ENCODE data around the gene OSBPL1A.
"Not testable (repeated sequence)": the region's sequence is repeated elsewhere in the genome, so short reads cannot be mapped to it uniquely, and the experiment has no call there.

OSBPL1A gene

DNA sequence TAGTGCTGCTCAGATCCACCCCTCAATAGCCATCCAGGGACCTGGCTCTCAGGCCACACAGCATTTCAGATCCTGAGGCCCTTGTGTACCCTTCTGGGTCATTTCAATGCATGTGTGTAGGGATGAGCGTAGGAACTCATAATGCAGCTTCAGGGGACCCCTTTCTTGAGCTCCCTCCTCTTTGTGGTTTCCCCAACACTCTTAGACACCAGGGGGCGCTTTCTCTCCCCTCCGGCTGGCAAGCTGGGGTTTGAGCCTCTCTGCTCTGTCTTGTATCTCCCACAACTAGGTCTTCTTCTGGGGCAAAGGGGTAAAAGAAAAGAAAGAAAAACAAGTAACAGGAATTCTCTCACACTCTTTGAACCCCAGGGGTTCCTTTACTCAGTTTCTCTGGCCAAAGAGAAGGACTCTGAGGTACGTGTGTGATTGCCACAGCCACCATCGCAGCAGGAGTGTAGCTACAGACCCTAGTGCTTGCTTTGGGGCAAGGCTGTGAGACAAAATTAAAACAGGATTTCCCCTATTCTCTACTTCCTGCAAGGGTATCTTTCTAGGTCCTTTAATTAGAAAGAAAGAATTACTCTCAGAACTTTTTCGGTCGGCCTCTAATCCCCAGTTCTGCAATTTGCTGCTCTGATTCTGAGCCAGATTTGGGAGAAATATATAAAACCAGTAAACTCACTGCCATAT, 220.8 kb downstream of the OSBPL1A start:
- peak; percentile 30 for DNase-seq

DNA sequence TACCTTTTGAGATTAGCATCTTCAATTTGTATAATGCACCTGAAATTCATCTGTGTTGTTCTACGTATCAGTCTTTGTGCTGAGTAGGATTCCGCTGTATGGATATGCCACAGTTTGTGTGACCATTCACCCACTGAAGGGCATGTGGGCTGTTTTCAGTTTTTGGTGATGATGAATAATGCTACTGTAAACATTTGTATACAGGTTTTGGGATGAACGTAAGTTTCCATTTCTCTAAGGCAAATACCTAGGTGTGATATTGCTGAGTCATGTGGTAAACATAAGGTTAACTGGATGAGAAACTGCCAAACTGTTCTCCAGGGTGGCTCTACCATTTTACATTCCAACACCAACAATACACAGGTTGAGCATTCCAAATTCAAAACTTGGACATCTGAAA, 223.6 kb downstream of the OSBPL1A start:
- no peak for DNase-seq

DNA sequence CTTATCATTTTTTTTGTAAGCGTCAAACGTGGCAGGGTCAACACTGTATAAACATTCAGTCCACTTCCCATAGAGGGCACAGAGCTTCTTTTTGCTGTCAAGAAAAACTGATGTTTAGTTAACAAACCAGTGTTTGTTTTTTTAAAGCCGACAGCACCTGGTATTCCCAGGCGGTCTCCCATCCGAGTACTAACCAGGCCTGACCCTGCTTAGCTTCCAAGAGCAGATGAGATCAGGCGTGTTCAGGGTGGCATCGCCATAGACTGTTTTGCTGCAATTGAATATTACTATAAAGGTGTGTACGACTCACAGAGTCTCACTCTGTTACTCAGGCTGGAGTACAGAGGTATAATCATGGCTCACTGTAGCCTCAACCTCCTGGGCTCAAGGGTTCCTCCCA, 227.3 kb downstream of the OSBPL1A start:
- DNase-seq: no peak

DNA sequence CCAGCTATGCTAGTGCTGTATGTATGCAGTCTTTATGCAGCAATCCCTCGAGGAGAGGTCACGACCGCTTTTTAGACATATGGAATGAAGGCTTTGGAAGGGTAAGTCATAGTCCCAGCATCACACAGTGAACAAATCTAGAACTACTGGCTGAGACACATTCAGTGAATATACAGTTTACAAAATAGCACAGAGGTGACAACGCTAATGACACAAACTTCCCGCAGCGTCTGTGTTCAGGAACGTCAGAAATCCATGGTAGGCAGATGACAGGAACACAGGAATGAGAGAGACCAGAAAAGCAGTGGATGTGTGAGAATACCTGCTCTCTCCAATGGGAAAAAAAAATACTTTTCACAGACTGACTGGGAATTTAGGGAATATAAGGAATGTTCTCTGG, 229.1 kb downstream of the OSBPL1A start:
- DNase-seq: no peak

DNA sequence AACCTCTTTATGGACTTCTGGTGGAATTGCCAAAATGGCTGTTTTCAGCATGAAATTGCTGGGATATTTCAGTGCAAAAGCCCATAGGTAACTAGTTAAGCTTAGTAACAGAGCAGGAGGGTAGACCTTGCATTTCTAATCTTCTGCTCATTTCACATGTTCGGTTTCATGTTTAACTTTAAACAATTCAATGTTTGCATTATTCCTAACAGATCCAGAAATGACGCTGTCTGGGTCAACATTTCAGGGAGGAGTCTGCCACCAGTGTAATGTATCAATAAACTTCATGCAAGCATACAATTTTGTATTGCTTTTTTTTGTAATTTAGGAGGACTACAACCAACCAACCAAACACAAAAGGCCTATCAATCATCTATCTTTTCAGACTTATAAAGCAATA, 236.3 kb downstream of the OSBPL1A start:
- DNase-seq: no peak

DNA sequence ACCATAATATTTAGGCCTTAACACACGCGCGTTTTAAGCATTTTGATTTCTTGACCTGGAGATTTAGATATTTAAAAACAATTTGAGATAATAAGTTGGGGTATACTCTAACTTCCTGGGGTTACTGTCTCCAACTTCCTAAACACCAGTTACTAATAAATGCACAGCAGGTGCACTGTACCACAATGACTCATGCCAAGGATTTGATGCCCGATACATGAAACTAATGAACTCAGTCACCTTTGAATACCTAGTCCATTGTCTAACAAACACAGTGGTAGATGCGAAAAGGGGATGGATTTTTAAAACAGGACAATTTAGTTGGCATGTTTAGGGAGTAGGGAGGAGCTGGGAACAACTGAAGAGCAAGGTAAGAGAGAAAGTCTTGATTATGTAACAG, 237.5 kb downstream of the OSBPL1A start:
- DNase-seq: no peak

DNA sequence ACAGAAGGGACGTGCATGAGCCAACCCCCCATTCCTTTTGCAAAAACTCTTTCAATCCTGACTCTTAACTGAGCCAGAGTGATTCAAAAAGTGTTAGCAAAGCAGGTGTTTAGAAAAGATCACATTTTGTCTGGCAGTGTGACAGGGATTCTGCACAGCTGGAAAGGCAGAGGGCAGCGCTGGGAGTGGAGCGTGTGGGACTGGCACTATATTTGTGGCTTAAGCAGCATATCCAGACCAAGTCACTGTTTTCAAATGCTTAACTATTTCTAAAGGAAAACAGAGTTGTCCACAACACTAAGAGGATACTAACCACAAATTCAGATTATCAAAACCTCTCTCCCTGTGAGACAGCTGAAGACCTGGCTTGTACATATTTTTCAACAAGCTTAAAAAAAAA, 239.8 kb downstream of the OSBPL1A start:
- no peak for DNase-seq

DNA sequence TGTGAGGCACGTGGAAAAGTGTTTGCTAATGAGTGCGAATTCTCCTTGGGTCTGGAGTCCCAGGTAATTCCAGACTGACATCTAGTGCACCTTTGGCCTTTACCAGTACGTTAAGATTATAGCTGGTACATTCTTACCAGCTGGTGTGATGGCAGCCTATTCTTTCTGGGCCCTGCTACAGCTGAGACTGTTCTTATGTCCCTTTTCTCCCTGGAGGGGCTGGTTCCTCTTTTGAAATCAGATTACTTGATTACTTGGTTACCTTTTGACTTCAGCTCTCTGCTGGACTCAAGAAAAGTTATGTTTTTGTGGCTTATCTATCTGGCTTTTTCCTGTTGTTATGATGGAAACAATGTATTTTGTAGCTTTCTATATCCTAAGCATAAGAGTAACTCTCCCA, 244.2 kb downstream of the OSBPL1A start:
- DNase-seq: no peak

DNA sequence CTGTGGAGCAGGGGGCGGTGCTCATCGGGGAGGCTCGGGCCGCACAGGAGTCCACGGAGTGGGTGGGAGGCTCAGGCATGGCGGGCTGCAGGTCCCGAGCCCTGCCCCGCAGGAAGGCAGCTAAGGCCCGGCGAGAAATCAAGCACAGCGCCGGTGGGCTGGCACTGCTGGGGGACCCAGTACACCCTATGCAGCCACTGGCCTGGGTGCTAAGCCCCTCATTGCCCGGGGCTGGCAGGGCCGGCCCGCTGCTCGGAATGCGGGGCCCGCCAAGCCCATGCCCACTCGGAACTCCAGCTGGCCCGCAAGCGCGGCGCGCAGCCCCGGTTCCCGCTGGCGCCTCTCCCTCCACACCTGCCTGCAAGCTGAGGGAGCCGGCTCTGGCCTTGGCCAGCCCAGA, 248.0 kb downstream of the OSBPL1A start:
- DNase-seq: not testable (repeated sequence)

DNA sequence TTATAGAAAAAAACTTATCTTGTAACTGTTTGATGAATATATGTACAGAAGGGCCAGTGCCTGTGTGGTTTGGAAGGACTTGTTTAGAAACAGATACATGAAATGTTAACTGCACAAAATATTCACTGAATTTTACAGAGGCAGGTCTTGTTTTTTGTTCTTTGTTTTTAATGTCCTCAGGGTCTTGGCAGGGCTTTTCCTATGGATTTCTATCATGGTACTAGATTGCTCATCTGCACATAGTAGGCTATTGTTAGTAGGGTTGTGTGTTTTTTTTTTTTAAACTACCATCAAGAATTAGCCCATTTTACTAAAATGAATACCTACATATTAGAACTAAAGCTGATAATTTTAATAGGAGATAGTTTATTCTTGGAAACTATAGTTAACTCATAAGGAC, 255.2 kb downstream of the OSBPL1A start:
- DNase-seq: no peak

DNA sequence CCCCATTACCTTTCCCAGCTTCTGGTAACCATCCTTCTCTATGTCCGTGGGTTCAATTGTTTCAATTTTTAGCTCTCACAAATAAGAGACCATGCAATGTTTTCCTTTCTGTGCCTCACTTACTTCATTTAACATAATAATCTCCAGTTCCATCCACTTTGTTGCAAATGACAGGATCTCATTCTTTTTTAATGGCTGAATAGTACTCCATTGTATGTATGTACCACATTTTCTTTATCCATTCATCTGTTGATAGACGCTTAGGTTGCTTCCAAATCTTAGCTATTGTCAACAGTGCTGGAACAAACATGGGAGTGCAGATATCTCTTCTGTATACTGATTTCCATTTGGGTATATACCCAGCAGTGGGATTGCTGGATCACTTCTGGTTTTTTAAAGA, 256.9 kb downstream of the OSBPL1A start:
- DNase-seq: no peak

DNA sequence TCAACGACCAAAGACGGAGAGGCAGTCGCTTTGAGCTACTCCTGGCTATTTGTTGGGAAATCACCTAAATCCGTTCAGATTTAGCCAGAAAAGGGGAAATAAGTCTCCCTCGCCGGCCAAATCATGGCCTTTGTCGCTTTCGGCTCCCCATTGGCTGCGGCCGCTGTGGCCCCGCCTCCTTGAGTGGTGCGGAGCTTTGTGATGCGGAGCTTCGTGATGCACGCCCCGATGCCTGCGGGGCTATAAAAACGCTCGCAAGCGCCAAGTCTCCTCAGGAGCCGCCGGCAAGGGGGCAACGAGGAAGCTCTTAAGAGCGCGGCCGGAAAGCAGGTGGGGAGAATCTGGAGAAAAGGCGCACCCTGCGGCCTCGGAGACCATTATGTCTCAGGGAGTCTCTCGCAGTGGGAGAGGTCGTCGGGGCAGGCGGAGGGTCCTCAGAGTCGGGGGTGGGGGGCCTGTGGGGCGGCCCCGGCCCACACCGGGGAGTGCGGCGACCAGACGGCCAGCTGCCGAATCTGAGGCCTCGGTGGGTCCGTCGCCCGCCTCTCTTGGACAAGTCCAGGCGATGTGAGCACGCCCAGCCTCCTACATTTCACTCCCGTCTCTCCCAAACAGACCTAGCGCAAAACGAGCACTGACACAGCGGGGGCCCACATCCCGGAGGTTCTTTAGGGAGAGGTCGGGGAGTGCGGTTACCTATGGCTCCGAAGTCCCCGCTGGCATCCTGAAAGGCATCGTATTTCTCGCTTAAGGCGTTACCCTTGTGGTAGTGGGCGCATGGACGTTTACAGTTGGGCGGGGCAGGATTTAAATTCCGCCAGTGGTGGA, 258.6 kb downstream of the OSBPL1A start, which contains the start of gene CABYR:
CABYR (plus strand) TSS at position 274 of the 828 bp plus-strand sequence. CDS start 4,053 bp downstream, outside the sequence.
- DNase-seq: peak; percentile 87

DNA sequence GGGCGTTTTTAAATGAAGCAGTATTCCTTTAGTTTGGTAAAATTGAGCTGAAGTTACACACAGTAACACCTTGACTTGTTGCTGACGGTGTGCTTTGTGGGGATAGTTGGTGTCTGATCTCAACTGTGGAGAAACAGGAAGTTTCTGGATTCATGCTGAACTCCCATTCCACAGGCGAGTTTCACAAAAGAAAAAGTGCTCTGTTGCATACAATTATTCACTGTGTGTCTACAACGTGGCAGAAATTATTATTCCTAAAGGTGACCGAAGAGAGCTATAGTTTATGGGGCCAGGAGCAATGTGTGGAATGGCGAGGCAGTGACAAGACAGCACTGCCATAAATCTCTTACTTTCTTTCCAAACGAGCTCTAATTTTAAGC, 259.2 kb downstream of the OSBPL1A start:
- no peak for DNase-seq

DNA sequence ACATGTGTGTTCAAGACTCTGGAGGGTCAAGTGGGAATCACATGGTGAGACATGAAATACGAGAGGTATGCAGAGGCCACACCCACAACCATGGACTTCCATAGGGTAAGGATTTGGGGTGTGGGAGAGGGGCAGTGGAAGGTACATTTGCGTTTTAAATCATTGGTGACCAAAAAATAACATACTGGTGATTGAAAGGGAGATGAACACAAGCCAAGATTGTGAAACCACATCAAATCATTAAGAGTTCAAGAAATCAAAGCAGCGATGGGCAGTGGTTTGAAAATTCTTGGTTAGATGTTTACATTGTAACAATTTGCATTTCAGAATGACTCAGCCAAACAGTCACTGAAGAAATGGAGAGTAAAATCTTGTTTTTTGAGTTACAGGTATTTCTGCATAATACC, 260.7 kb downstream of the OSBPL1A start:
- DNase-seq: no peak

DNA sequence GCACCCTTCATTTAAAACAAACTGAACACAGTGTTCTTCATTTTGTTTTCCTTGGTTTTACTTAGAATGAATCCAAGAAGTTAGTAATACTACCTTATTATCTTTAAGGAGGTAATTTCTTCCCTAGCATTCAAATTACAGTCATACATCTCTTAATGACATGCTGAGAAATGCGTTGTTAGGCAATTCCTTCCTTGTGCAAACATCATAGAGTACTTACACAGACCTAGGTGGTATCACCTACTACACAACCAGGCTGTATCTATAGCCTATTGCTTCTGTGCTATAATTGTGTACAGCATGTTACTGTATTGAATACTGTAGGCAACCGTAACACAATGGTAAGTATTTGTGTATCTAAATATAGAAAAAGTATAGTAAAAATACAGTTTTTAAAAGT, 267.1 kb downstream of the OSBPL1A start:
- no peak for DNase-seq

DNA sequence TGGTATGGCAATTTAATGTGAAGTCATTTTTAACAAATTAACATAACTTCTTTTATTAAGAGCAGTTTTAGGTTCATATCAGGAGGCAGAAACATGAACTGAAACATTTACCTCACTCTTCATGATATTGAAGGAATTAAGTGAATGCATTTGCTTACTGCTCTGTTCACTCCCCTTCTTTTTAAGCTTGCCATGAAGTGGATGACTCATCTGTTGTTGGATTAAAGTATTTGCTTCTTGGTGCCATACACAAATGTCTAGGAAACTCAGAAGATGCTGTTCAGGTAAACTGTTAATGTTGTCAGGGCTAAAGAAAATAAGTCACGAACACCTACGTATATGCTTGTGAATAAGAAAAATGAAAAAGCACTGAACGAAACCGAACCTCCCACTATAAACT, 268.9 kb downstream of the OSBPL1A start:
- no peak for DNase-seq

DNA sequence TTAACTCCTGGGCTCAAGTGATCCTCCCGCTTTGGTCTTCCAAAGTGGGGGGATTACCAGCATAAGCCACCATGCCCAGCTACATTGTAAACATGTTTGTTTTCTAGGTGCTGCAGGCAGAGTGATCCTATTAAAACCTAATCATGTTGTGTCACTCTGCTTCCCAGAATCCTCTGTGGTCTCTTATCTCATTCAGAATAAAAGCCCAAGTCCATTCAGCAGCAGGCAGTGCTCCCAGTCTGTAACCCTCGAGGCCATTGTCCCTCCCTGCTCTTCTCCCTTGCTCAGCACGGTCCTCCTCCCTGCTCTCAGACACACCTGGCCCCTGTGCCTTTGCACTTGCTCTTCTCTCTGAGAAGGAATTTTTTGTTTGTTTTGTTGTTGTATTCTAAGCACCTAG, 269.9 kb downstream of the OSBPL1A start:
- DNase-seq: no peak

DNA sequence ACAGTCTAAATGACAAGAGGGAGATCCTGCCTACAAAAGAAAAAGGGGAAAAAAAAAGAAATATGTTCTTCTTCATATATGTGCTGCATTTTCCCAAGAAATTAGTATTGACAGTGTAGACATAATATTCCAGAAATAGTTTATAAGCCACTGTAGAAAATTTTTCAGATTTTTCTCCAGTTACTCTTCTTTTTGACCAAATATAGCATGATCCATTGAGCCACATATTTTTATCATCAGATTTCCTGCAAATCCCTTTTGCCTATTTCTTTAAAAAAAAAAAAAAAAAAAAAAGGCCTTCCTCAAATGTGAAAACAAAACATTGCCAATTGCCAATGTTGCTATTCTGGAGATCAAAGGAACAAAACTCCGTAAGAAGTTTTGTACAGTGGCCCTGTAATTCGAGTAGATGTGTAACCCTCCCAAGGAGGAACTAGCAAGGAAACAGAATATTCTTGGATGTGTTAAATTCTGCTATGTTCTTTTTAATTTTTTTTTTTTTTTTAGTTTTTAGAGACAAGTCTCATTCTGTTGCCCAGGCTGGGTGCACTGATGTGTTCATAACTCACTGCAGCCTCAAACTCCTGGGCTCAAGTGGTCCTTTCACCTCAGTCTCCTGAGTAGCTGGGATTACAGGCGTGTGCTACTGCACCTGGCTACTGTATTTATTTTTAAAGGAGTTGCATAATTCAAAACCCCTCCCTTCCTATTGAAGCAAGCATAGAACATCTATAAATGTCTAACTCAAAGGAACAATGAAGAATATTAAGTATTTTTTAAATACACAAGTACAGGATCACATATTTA, 271.3 kb downstream of the OSBPL1A start:
- no peak for DNase-seq

DNA sequence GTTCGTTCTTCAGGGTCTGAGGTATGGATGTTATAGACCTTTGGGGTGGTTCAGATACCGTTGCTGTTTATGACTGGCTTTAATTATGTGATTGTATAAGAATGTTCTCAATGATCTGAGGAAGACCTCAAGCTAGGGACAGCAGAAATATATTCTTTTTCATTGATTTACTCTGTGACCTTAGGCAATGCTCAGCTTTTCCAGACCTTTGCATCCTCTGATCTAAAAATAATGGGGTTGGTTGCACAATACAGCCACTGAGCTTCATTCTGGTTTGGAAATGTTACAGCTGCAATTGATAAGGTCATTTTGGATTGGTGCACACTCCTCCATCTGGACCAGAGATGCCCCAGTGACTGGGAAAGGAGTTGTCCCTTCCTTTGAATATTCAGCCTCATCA, 276.0 kb downstream of the OSBPL1A start:
- no peak for DNase-seq

DNA sequence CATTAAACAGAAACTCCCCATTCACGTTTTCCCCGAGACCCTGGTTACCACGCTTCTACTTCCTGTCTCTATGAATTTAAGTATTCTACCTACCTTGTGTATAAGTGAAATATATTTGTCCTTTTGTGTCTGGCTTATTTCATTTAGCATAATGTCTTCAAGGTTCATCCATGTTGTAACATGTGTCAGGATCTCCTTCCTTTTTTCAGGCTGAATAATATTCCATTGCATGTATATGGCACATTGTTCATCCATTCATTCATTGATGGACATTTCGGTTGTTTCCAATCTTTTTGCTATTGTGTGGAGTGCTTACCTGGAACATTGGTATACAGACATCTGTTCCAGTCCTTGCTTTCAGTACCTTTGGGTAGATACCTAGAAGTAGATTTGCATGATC, 276.9 kb downstream of the OSBPL1A start:
- no peak for DNase-seq

DNA sequence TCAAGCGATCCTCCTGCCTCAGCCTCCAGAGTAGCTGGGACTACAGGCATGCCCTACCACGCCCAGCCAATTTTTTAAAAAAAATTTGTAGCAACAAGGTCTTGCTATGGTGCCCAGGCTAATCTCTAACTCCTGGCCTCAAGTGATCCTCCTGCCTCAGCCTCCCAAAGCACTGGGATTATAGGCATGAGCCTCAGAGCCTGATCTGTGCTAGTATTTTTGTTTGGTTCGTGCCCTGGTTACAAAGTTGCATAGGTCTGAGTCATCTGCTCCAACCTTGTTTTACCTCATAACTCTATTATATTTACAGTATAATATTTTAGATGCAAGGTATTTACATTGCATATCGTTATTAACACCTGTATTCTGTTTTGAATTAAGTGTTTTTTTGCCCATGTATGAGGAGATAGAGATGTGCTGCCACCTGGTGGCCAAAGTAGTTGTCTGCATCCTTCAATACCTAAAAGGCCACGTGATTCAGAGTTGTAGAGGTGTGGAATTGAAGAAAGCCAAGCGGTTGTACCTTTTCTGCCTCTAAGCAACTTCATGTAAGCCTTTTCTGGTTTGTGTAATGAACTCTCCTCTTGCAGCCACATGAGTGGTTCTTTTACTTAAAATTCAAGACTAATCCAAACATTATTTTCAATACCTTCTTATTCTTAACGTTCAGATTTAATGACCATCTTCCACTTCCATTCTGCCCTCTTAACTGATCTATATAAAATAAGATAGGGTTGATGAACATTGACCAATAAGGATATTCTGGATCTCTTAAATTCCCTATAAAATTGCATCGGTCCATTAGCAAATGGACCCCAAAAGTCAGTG, 278.7 kb downstream of the OSBPL1A start:
- DNase-seq: peak; percentile 83

DNA sequence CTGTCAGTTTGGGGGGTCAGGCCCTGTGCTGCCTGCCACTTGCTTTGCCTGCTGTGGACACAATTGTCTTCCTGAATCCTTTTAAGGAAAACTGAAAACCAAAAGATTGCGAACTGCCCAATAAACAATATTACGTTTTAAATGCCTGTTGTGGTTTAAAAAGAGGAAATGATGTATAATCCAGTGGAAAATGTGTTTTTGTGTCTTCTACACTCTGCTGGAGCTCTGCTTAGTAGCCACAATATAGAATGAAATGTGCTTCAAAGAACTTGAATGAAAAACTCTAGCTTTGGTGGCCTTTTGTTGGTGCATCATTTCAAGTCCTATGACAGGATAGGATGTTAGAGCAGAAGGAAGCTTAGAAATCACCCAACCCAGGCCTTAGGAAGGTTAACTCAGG, 282.0 kb downstream of the OSBPL1A start:
- no peak for DNase-seq

Measured in NCI-H2227 treated with DMSO at 0.1 percent for 48 hours (cell line).